Left ventricle myocardium inferior (tissue), 1 donor: ENCODE data around the gene ZYX. TPM values are rescaled to one million over a fixed set of nuclear protein-coding genes. Genes with fewer than 3 reads are reported as not detected.

ENCODE experiments used
- DNase-seq: peaks from one replicate; pipeline ENCODE4 v3.0.0-alpha.2; 2020
- H3K27ac ChIP-seq: fragments of 200-600 bp; replicated peaks from 2 replicates; pipeline ENCODE4 v1.8.0; 2021
- H3K27me3 ChIP-seq: fragments of 200-600 bp; 2 replicates; pipeline ENCODE4 v1.8.0; 2021; ENCODE audit warnings: low read depth
- H3K36me3 ChIP-seq: fragments of 200-600 bp; 2 replicates; pipeline ENCODE4 v1.8.0; 2021
- H3K4me1 ChIP-seq: fragments of 200-600 bp; 2 replicates; pipeline ENCODE4 v1.8.0; 2021
- H3K4me3 ChIP-seq: fragments of 200-600 bp; 2 replicates; pipeline ENCODE4 v1.8.0; 2021; ENCODE audit warnings: mild to moderate bottlenecking, moderate library complexity
- H3K9me3 ChIP-seq: fragments of 200-600 bp; replicated peaks from 2 replicates; pipeline ENCODE4 v1.8.0; 2021
- CTCF ChIP-seq: fragments of 200-600 bp; IDR thresholded peaks from 2 replicates; pipeline ENCODE4 v1.8.0; 2021; ENCODE audit warnings: antibody characterized with exemption, mild to moderate bottlenecking, borderline replicate concordance
- intact Hi-C: fragments of 100-400 bp; cut with micrococcal nuclease; formaldehyde crosslinking; loops from one replicate; pipeline ENCODE4 v1.11.0; 2022
- total RNA-seq: library from RNA; stranded (reverse); fragmentation: NEBNext Ultra II Directional; extraction: Animal tissue kit (Norgen Biotek cat#: 25700); gene quantifications from one replicate; pipeline ENCODE4 v1.2.1, GENCODE V29; 2021
- donor health status: DM: no; HTN: yes; CAD: no; lungs with severe emphysema.

The ZYX gene
- total RNA-seq, 1 donor from 2014 or later: 68.4 TPM

DNA sequence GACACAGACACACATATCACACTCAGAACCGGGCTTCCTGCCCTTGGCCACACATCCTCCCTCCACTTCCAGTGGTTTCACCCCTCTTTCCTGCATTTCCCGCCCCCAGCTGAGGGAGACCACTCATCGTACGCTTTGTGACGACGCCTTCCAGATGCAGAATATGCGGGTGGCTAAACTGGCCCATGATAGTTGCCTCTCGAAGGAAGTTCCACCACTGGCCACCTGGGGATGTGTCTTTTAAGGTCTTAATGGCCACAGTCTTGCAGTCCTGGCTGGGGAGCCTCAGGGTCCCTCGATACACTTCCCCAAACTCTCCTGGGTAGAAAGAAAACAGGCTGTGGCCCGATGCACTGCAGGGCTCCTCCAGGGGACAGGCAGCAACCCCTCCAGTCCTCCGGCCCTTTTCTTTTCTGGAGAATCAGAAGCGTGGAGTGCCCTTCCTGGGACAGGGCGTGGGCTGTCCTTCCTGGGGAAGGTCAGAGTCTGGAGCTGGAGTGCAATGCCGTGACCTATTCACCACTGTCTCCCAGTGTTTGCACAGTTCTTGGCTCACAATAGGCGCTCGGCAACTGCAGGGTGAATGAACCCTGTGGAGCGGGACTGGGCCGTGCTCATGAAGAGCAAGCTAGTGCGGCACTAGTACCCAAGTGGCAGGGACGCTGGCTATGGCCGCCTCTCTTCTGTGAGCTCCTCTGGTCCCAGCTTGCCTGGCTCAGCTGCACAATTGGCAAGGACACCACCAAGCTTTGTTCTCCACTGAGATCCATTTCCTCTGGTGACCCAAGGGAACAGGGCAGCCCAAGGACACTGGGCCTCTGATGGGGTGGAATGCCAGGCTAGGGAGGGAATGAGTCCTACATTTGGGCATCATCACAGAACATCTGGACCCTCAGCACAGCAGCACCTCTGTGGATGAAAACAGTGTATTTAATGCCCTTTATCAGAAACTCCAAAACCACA is 14.3 kb downstream of the ZYX start:
- H3K27ac ChIP-seq: peak overlapping the region; percentile 60

DNA sequence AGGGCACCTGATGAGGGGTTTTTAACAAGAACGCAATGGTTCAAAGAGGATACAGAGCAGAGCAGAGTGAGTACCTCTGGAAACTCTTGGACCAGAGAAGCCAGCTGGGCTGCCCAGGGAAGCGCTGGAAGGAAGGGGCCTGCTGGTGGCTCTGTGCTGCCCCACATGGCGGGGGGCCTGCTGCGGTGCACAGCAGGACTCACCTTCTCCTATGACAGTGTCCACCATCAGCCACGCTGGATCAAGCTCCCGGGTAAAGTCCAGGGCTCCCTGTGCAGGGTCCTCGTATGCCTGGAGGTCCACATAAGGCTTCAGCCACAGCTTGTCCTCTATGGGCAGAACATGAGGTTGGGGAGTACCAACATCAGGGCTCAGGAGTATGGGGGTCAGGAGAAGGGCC is 15.0 kb downstream of the ZYX start:
- Histone ChIP-seq H3K27ac (peak overlapping the region; percentile 60), H3K9me3 (no peaks in the 10 kb centered on the region), H3K27me3 (no peaks in the 10 kb centered on the region), H3K4me3 (peak overlapping the region; percentile 12), H3K36me3 (peaks cover 8% of the 10 kb centered on the region), H3K4me1 (peaks cover 56% of the 10 kb centered on the region)
- intact Hi-C loops: no loop called here
- no peak for TF ChIP-seq CTCF
- DNase-seq: no peak

More for the DNA sequence above, 14.3 kb downstream of the ZYX start:
- TF ChIP-seq CTCF: no peak
- Histone ChIP-seq H3K4me3 (peak overlapping the region; percentile 12), H3K27me3 (no peaks in the 10 kb centered on the region), H3K9me3 (no peaks in the 10 kb centered on the region), H3K4me1 (peaks cover 64% of the 10 kb centered on the region), H3K36me3 (peaks cover 15% of the 10 kb centered on the region)
- no peak for DNase-seq
- intact Hi-C loops: no loop called here

GRCh38 chr7:143396625-143397556 is 15.7 kb downstream of the ZYX start:
- peaks cover 49% of the 10 kb centered on the region for H3K4me1 ChIP-seq
- no peak overlapping the region for H3K27ac ChIP-seq
- no peaks in the 10 kb centered on the region for H3K27me3 ChIP-seq
- no peak for TF ChIP-seq CTCF
- peaks cover 5% of the 10 kb centered on the region for H3K36me3 ChIP-seq
- H3K9me3 ChIP-seq: no peaks in the 10 kb centered on the region
- DNase-seq: no peak
- intact Hi-C loops: no loop called here
- H3K4me3 ChIP-seq: no peak overlapping the region

GRCh38 chr7:143397710-143398530 is 16.8 kb downstream of the ZYX start:
- Histone ChIP-seq H3K4me3 (no peak overlapping the region), H3K27ac (no peak overlapping the region), H3K27me3 (no peaks in the 10 kb centered on the region), H3K9me3 (no peaks in the 10 kb centered on the region), H3K36me3 (peaks cover 1% of the 10 kb centered on the region), H3K4me1 (peaks cover 39% of the 10 kb centered on the region)
- no peak for DNase-seq
- no peak for TF ChIP-seq CTCF
- intact Hi-C loops: no loop called here

DNA sequence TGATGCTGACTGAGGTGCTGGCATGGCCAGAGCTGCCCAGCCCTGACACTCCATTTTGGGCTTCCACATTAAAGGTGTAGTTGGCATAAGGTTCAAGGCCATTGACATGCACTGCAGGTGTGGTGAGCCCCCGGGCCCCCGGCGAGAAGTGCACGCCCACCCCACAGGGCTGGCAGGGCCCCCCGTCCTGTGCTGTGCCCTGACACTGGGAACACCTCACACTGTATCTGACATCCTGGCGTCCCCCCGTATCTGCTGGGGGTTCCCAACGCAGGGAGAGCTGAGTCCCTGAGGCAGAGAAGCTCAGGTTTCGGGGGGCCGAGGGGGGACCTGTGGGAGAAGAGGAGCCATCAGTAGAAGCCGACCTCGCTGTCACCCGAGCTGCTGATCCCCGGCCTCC is 17.5 kb downstream of the ZYX start:
- intact Hi-C loops: no loop called here
- DNase-seq: no peak
- H3K9me3 ChIP-seq: no peaks in the 10 kb centered on the region
- no peak overlapping the region for H3K27ac ChIP-seq
- TF ChIP-seq CTCF: no peak
- peaks cover 32% of the 10 kb centered on the region for H3K4me1 ChIP-seq
- no peak overlapping the region for H3K4me3 ChIP-seq
- no peaks in the 10 kb centered on the region for H3K36me3 ChIP-seq
- no peaks in the 10 kb centered on the region for H3K27me3 ChIP-seq
